ENCODE results near the gene DIO3. TPM values are rescaled to one million over a fixed set of nuclear protein-coding genes. Genes with fewer than 3 reads are reported as not detected.

DIO3 gene
- total RNA-seq, 1 experiment from 2014 or later = not detected

- H3K4me3 ChIP-seq (ENCODE audit: low read length) = no peak overlapping the region
- no peaks in the 10 kb centered on the region for H3K9me2 ChIP-seq (replicated peaks; ENCODE audit: insufficient read depth, low read length)
- no peak overlapping the region for H3K4me2 ChIP-seq (ENCODE audit: low read depth, low read length, poor library complexity, severe bottlenecking)
- H3K36me3 ChIP-seq (ENCODE audit: insufficient read depth, low read length) = peaks cover 4% of the 10 kb centered on the region; the same call in 1 of the 2 replicates
- no peaks in the 10 kb centered on the region for H3K79me2 ChIP-seq (ENCODE audit: low read length)
- H3K9ac ChIP-seq (ENCODE audit: low read length) = no peak overlapping the region
- no peaks in the 10 kb centered on the region for H3K27me3 ChIP-seq (ENCODE audit: low read length)
- no peak for DNase-seq
- peaks cover 7% of the 10 kb centered on the region for H3K9me3 ChIP-seq (ENCODE audit: low read length)
- peaks cover 6% of the 10 kb centered on the region for H3K4me1 ChIP-seq (ENCODE audit: low read length)
- H2AFZ ChIP-seq (ENCODE audit: low read length) = no peak overlapping the region
- no peak overlapping the region for H3K27ac ChIP-seq (ENCODE audit: low read length)
- H4K20me1 ChIP-seq (ENCODE audit: insufficient read depth, low read depth, low read length) = no peaks in the 10 kb centered on the region
These were observed 37.4 kb downstream of the DIO3 start for GRCh38 chr14:101598571-101599233.

- H3K4me1 ChIP-seq (ENCODE audit: low read length) = peaks cover 6% of the 10 kb centered on the region
- peaks cover 4% of the 10 kb centered on the region; the same call in 1 of the 2 replicates for H3K36me3 ChIP-seq (ENCODE audit: insufficient read depth, low read length)
- H3K27me3 ChIP-seq (ENCODE audit: low read length) = no peaks in the 10 kb centered on the region
- no peak overlapping the region for H3K4me3 ChIP-seq (ENCODE audit: low read length)
- no peak overlapping the region for H3K4me2 ChIP-seq (ENCODE audit: low read depth, low read length, poor library complexity, severe bottlenecking)
- no peak overlapping the region for H2AFZ ChIP-seq (ENCODE audit: low read length)
- peaks cover 7% of the 10 kb centered on the region for H3K9me3 ChIP-seq (ENCODE audit: low read length)
- H4K20me1 ChIP-seq (ENCODE audit: insufficient read depth, low read depth, low read length) = no peaks in the 10 kb centered on the region
- H3K27ac ChIP-seq (ENCODE audit: low read length) = no peak overlapping the region
- no peak overlapping the region for H3K9ac ChIP-seq (ENCODE audit: low read length)
- no peaks in the 10 kb centered on the region for H3K79me2 ChIP-seq (ENCODE audit: low read length)
- H3K9me2 ChIP-seq (replicated peaks; ENCODE audit: insufficient read depth, low read length) = no peaks in the 10 kb centered on the region
- DNase-seq = no peak
These were observed 38.1 kb downstream of the DIO3 start for GRCh38 chr14:101599234-101599885.

- Histone ChIP-seq H3K36me3 (ENCODE audit: insufficient read depth, low read length) (peaks cover 4% of the 10 kb centered on the region; the same call in 1 of the 2 replicates), H3K27me3 (ENCODE audit: low read length) (no peaks in the 10 kb centered on the region), H3K79me2 (ENCODE audit: low read length) (no peaks in the 10 kb centered on the region), H3K9me2 (replicated peaks; ENCODE audit: insufficient read depth, low read length) (no peaks in the 10 kb centered on the region), H3K4me2 (ENCODE audit: low read depth, low read length, poor library complexity, severe bottlenecking) (no peak overlapping the region), H4K20me1 (ENCODE audit: insufficient read depth, low read depth, low read length) (no peaks in the 10 kb centered on the region), H3K9ac (ENCODE audit: low read length) (no peak overlapping the region), H3K4me1 (ENCODE audit: low read length) (peaks cover 6% of the 10 kb centered on the region), H2AFZ (ENCODE audit: low read length) (no peak overlapping the region), H3K9me3 (ENCODE audit: low read length) (peaks cover 7% of the 10 kb centered on the region), H3K4me3 (ENCODE audit: low read length) (no peak overlapping the region), H3K27ac (ENCODE audit: low read length) (no peak overlapping the region)
- no peak for DNase-seq
These were observed 39.1 kb downstream of the DIO3 start for GRCh38 chr14:101600336-101600890.

GRCh38 chr14:101600891-101601605 is 39.8 kb downstream of the DIO3 start:
- Histone ChIP-seq H4K20me1 (ENCODE audit: insufficient read depth, low read depth, low read length) (no peaks in the 10 kb centered on the region), H3K4me2 (ENCODE audit: low read depth, low read length, poor library complexity, severe bottlenecking) (no peak overlapping the region), H3K9me3 (ENCODE audit: low read length) (peaks cover 7% of the 10 kb centered on the region), H3K4me3 (ENCODE audit: low read length) (no peak overlapping the region), H3K79me2 (ENCODE audit: low read length) (no peaks in the 10 kb centered on the region), H3K4me1 (ENCODE audit: low read length) (peaks cover 6% of the 10 kb centered on the region), H3K27ac (ENCODE audit: low read length) (no peak overlapping the region), H3K36me3 (ENCODE audit: insufficient read depth, low read length) (peaks cover 4% of the 10 kb centered on the region; the same call in 1 of the 2 replicates), H3K27me3 (ENCODE audit: low read length) (no peaks in the 10 kb centered on the region), H2AFZ (ENCODE audit: low read length) (no peak overlapping the region), H3K9me2 (replicated peaks; ENCODE audit: insufficient read depth, low read length) (no peaks in the 10 kb centered on the region), H3K9ac (ENCODE audit: low read length) (no peak overlapping the region)
- DNase-seq = no peak

- H3K9ac ChIP-seq (ENCODE audit: low read length) = no peak overlapping the region
- peaks cover under 1% of the 10 kb centered on the region for H3K4me1 ChIP-seq (ENCODE audit: low read length)
- H3K4me2 ChIP-seq (ENCODE audit: low read depth, low read length, poor library complexity, severe bottlenecking) = no peak overlapping the region
- no peak overlapping the region for H3K27ac ChIP-seq (ENCODE audit: low read length)
- no peaks in the 10 kb centered on the region; the same call in 1 of the 2 replicates for H3K36me3 ChIP-seq (ENCODE audit: insufficient read depth, low read length)
- H2AFZ ChIP-seq (ENCODE audit: low read length) = no peak overlapping the region
- DNase-seq = no peak
- H3K79me2 ChIP-seq (ENCODE audit: low read length) = no peaks in the 10 kb centered on the region
- H3K4me3 ChIP-seq (ENCODE audit: low read length) = no peak overlapping the region
- no peaks in the 10 kb centered on the region for H4K20me1 ChIP-seq (ENCODE audit: insufficient read depth, low read depth, low read length)
- no peaks in the 10 kb centered on the region for H3K9me2 ChIP-seq (replicated peaks; ENCODE audit: insufficient read depth, low read length)
- no peaks in the 10 kb centered on the region for H3K27me3 ChIP-seq (ENCODE audit: low read length)
- H3K9me3 ChIP-seq (ENCODE audit: low read length) = peaks cover 3% of the 10 kb centered on the region; the same call in 1 of the 2 replicates
These were observed 40.5 kb downstream of the DIO3 start for GRCh38 chr14:101601606-101602465.

- DNase-seq = no peak
- H3K27ac ChIP-seq (ENCODE audit: low read length) = no peak overlapping the region
- no peak overlapping the region for H3K4me2 ChIP-seq (ENCODE audit: low read depth, low read length, poor library complexity, severe bottlenecking)
- no peaks in the 10 kb centered on the region for H3K4me1 ChIP-seq (ENCODE audit: low read length)
- no peak overlapping the region for H2AFZ ChIP-seq (ENCODE audit: low read length)
- no peak overlapping the region for H3K4me3 ChIP-seq (ENCODE audit: low read length)
- no peaks in the 10 kb centered on the region for H3K27me3 ChIP-seq (ENCODE audit: low read length)
- H3K9me3 ChIP-seq (ENCODE audit: low read length) = no peaks in the 10 kb centered on the region
- no peak overlapping the region for H3K9ac ChIP-seq (ENCODE audit: low read length)
- no peaks in the 10 kb centered on the region for H3K36me3 ChIP-seq (ENCODE audit: insufficient read depth, low read length)
- no peaks in the 10 kb centered on the region for H3K79me2 ChIP-seq (ENCODE audit: low read length)
- no peaks in the 10 kb centered on the region for H4K20me1 ChIP-seq (ENCODE audit: insufficient read depth, low read depth, low read length)
- H3K9me2 ChIP-seq (replicated peaks; ENCODE audit: insufficient read depth, low read length) = no peaks in the 10 kb centered on the region
These were observed 41.2 kb downstream of the DIO3 start for GRCh38 chr14:101602466-101602840.

- H2AFZ ChIP-seq (ENCODE audit: low read length) = no peak overlapping the region
- H3K4me3 ChIP-seq (ENCODE audit: low read length) = no peak overlapping the region
- H3K79me2 ChIP-seq (ENCODE audit: low read length) = no peaks in the 10 kb centered on the region
- H3K9me3 ChIP-seq (ENCODE audit: low read length) = no peaks in the 10 kb centered on the region
- no peaks in the 10 kb centered on the region for H3K9me2 ChIP-seq (replicated peaks; ENCODE audit: insufficient read depth, low read length)
- no peaks in the 10 kb centered on the region for H4K20me1 ChIP-seq (ENCODE audit: insufficient read depth, low read depth, low read length)
- H3K4me1 ChIP-seq (ENCODE audit: low read length) = no peaks in the 10 kb centered on the region
- no peaks in the 10 kb centered on the region for H3K27me3 ChIP-seq (ENCODE audit: low read length)
- H3K4me2 ChIP-seq (ENCODE audit: low read depth, low read length, poor library complexity, severe bottlenecking) = no peak overlapping the region
- H3K36me3 ChIP-seq (ENCODE audit: insufficient read depth, low read length) = no peaks in the 10 kb centered on the region
- DNase-seq = no peak
- no peak overlapping the region for H3K9ac ChIP-seq (ENCODE audit: low read length)
- H3K27ac ChIP-seq (ENCODE audit: low read length) = no peak overlapping the region
These were observed 41.8 kb downstream of the DIO3 start for GRCh38 chr14:101603096-101603495.

All from Karpas-422 (cell line).